ENCODE measurements around the gene SEPTIN7.

Gene SEPTIN7

DNA sequence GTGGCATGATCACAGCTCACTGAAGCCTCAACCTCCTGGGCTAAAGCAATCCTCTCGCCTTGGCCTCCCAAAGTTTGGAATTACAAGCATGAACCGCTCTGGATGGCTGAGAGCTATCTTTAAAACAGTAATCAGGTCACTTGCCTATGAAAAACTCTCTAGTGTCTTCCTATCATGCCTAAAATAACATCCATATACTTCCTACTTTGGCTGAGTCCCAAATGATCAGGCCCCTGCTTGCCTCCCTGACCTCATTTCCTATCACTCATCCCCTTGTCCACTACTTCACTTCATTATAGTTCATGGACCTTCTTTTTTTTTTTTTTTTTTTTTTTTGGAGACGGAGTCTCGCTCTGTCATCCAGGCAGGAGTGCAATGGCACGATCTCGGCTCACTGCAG is 28.0 kb downstream of the SEPTIN7 start:
- FAIRE-seq (no peak), DNase-seq (ENCODE audit: low spot score) (no peak)

GRCh38 chr7:35831208-35831607 is 30.4 kb downstream of the SEPTIN7 start:
- DNase-seq (ENCODE audit: low spot score) (no peak), FAIRE-seq (no peak)

DNA sequence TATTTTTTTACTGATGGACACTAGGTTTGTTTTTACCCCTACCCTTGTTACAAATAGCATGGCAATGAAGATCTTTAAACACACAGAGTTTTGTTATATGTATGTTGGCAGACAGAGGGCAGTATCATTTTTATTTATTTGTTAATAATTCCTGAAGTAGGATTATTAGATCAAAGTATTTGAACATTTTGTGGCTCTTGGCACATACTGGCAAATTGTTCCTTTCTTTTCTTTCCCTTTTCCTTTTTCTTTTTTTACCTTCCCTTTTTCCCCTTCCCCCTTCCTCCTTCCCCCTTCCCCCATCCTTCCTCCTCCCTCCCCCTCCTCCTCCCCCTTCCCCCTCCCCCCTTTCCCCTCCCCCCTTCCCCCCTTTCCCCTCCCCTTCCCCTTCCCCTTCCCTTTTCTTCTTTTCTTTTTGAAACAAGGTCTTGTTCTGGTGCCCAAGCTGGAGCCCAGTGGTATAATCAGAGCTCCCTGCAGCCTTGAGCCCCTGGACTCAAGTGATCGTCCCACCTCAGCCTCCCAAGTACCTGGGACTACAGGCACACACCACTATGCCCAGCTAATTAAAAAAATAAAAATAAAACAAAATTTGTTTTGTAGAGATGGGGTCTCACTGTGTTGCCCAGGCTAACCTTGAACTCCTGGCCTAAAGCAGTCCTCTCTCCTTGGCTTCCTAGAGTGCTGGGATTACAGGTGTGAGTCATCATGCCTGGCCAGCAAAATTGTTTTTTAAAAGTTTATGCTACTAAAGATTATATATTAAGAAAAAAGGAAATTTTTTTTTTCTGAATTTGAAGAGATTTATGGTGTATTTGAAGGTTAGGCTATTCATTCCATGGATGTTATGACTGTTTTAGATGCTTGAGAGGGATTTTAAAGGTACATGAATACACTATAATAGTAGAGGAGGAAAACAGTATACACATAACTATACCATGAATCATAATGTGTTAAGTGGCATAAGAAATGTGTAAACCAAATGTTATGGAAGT is 39.3 kb downstream of the SEPTIN7 start:
- DNase-seq (ENCODE audit: low spot score) (peak; percentile 49), FAIRE-seq (peak; percentile 76)

- no peak for FAIRE-seq
- DNase-seq (ENCODE audit: low spot score), result no peak
Measured at GRCh38 chr7:35846816-35847412, 46.1 kb downstream of the SEPTIN7 start.

DNA sequence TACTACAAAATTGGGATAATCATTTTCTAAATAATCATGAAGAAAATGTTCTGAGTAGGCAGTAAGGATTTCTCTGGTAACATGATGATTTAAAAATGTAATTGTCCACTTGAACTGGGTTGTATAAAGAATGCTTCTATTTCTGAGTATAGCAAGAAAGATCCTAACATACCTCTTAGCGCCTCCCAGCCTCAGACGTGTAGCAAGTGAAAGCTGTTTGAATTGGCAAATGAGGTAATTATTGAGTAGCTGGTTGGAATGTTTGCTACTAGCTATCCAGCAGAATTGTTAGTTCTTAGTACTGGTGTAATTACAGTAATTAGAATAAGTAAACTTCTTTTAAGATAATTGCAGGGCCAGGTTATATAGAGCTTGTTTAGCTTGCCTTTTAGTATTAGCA is 47.9 kb downstream of the SEPTIN7 start:
- no peak for FAIRE-seq
- no peak for DNase-seq (ENCODE audit: low spot score)

- no peak for DNase-seq (ENCODE audit: low spot score)
- no peak for FAIRE-seq
Measured at GRCh38 chr7:35849158-35849831, 48.4 kb downstream of the SEPTIN7 start.

DNA sequence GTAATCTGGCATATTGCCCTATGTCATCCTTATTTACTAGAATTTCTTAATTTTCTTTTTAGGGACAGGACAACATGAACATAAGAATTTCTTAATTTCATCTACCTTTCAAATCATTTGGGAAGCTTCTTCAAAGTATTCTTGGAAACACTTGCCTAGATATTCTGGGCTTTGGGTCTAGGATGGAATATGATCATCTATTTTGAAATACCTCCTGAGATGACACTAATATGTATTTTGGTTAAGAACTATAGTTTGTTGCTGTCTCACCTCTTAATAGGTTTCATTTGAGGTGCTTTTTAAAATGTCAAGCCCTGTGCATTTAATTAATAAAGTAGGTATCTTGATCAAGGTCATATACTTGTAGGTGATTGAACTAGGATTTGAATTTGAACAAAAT is 49.1 kb downstream of the SEPTIN7 start:
- FAIRE-seq, result peak; percentile 30
- no peak for DNase-seq (ENCODE audit: low spot score)

All from RCC 7860 (cell line).